ENCODE measurements around the gene ATP11A.

ATP11A gene

DNA sequence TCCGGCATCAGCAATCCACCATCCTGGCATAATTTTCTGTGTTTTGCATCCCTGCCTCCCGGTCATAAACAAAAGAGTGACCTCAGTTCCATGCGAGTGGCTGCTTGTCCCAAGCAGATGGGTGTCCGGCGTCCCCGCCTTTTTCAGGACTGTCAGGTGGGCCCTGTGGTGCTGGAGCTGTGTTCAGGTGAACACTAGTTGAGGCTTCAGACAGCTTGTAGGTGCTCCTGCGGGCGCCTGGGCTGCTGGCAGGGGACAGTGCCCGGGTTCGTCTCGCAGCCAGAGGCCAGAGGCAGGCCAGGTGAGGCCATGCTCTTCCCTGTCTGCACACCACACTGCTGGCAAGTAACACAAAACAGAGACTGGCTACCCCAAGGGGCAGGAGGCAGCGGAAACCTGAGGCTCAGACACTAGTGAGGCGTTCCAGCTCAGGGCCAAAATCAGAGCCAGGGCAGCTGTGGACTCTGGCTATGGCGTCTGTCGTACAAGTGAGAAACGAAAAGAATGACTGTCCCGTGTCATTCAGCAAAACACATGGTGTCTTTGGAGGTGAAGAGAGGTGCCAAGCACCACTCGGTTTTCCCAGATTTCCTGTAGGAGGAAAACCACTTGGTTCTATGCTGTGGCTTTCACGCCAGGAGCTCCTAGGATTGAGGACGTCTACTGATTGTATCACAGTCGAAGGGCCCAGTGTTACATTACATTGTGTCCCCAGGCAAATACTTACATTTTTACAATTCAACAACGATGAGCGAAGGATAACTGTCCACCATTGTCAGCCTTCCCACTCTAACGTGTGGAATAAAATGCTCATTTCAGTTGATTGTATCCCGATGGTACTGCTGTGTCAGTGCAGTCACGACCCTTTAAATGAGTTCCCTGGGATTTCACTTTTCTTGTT lies 104.0 kb downstream of the ATP11A start:
- Histone ChIP-seq H2AFZ (no peak overlapping the region), H3K4me1 (no peaks in the 10 kb centered on the region), H3K36me3 (ENCODE audit: control insufficient read depth, insufficient read depth, low read length) (no peaks in the 10 kb centered on the region), H3K27me3 (ENCODE audit: control insufficient read depth, insufficient read depth, low read length) (no peaks in the 10 kb centered on the region), H3K9ac (no peak overlapping the region), H3K4me3 (ENCODE audit: low read depth, low read length) (no peak overlapping the region), H3K4me2 (ENCODE audit: low read length) (no peak overlapping the region), H3K27ac (no peak overlapping the region), H3K9me3 (ENCODE audit: control insufficient read depth, low read length) (no peaks in the 10 kb centered on the region), H3K79me2 (no peaks in the 10 kb centered on the region)
- TF ChIP-seq, protein P1, sequence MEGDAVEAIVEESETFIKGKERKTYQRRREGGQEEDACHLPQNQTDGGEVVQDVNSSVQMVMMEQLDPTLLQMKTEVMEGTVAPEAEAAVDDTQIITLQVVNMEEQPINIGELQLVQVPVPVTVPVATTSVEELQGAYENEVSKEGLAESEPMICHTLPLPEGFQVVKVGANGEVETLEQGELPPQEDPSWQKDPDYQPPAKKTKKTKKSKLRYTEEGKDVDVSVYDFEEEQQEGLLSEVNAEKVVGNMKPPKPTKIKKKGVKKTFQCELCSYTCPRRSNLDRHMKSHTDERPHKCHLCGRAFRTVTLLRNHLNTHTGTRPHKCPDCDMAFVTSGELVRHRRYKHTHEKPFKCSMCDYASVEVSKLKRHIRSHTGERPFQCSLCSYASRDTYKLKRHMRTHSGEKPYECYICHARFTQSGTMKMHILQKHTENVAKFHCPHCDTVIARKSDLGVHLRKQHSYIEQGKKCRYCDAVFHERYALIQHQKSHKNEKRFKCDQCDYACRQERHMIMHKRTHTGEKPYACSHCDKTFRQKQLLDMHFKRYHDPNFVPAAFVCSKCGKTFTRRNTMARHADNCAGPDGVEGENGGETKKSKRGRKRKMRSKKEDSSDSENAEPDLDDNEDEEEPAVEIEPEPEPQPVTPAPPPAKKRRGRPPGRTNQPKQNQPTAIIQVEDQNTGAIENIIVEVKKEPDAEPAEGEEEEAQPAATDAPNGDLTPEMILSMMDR (IDR thresholded peaks at IDR 0.05), result no peak

DNA sequence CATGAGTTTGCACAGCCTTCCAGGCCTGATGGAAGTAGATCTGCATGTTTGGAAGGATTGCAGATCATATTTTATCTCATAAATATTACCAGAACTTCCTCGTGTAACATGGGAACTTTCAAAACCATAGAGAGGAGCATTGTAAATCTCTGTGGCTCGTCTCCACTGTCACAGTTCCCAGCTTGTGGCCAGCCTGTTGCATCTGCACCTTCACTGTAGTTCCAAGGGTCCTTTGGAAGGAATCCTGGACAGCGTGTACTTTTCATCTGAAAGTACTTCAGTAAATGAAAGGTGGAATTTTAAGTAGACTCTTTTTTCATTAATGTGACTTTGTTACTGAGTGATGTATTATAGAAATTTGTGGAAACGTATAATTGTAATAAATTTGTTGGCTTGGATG lies 105.4 kb downstream of the ATP11A start:
- H3K36me3 ChIP-seq (ENCODE audit: control insufficient read depth, insufficient read depth, low read length), result no peaks in the 10 kb centered on the region
- no peak overlapping the region for H3K27ac ChIP-seq
- no peaks in the 10 kb centered on the region for H3K4me1 ChIP-seq
- H3K79me2 ChIP-seq, result no peaks in the 10 kb centered on the region
- H3K9ac ChIP-seq, result no peak overlapping the region
- no peak overlapping the region for H2AFZ ChIP-seq
- no peaks in the 10 kb centered on the region for H3K27me3 ChIP-seq (ENCODE audit: control insufficient read depth, insufficient read depth, low read length)
- H3K9me3 ChIP-seq (ENCODE audit: control insufficient read depth, low read length), result no peaks in the 10 kb centered on the region
- TF ChIP-seq, protein P1 (IDR thresholded peaks at IDR 0.05), result no peak
- H3K4me3 ChIP-seq (ENCODE audit: low read depth, low read length), result no peak overlapping the region
- H3K4me2 ChIP-seq (ENCODE audit: low read length), result no peak overlapping the region

DNA sequence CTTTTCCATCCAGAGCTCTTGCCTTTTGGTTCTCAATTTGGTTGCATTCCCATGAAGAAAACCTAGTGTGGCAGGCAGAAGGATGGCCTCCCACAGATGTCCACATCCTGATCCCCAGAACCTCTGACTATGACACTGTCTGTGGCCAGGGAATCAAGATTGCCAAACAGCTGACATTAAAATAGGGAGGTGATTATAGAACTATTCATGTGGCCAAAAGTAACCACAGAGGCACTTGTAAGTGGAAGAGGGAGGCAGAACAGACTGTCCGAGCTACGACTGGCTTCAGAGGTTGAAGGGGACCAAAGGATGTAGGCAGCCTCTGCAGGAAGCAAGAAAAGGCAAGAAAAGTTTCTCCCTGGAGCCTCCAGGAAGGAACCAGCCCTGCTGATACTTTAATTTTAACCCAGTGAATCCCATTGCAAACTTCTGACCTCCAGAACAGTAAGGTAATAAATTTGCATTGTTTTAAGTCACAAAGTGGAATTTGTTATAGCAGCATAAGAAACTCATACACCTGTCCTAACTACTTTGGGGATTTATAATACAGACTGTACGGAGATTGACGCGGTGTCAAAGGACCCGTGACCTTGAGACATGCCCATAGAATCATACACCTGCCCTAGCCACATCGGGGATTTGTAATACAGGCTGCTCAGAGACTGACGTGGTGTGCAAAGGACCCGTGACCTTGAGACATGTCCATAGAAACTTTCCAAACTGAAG lies 106.5 kb downstream of the ATP11A start:
- no peak overlapping the region for H3K4me2 ChIP-seq (ENCODE audit: low read length)
- no peaks in the 10 kb centered on the region for H3K36me3 ChIP-seq (ENCODE audit: control insufficient read depth, insufficient read depth, low read length)
- H3K9ac ChIP-seq, result no peak overlapping the region
- no peak overlapping the region for H2AFZ ChIP-seq
- H3K4me1 ChIP-seq, result no peaks in the 10 kb centered on the region
- no peaks in the 10 kb centered on the region for H3K79me2 ChIP-seq
- no peak overlapping the region for H3K27ac ChIP-seq
- H3K9me3 ChIP-seq (ENCODE audit: control insufficient read depth, low read length), result no peaks in the 10 kb centered on the region
- H3K4me3 ChIP-seq (ENCODE audit: low read depth, low read length), result no peak overlapping the region
- H3K27me3 ChIP-seq (ENCODE audit: control insufficient read depth, insufficient read depth, low read length), result no peaks in the 10 kb centered on the region
- TF ChIP-seq, protein P1 (IDR thresholded peaks at IDR 0.05), result no peak

DNA sequence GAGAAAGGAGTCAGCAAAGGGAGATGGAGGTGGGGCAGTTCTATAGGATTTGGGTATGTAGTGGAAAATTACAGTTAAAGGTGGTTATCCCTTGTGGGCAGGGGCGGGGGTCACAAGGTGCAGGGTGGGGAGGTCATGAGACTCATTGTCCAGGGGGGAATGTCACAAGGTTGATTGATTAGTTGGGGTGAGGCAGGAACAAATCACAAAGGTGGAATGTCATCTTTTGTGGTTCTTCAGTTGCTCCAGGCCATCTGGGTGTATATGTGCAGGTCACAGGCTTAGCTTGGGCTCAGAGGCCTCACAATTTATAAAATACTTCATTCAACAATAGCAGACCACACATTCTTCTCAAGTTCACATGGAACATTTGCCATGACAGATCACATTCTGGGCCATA lies 109.6 kb downstream of the ATP11A start:
- Histone ChIP-seq H3K9ac (no peak overlapping the region), H3K27ac (no peak overlapping the region), H3K4me3 (ENCODE audit: low read depth, low read length) (no peak overlapping the region), H3K79me2 (no peaks in the 10 kb centered on the region), H3K4me2 (ENCODE audit: low read length) (no peak overlapping the region), H3K4me1 (no peaks in the 10 kb centered on the region), H2AFZ (no peak overlapping the region), H3K36me3 (ENCODE audit: control insufficient read depth, insufficient read depth, low read length) (no peaks in the 10 kb centered on the region), H3K9me3 (ENCODE audit: control insufficient read depth, low read length) (no peaks in the 10 kb centered on the region), H3K27me3 (ENCODE audit: control insufficient read depth, insufficient read depth, low read length) (no peaks in the 10 kb centered on the region)
- TF ChIP-seq, protein P1 (IDR thresholded peaks at IDR 0.05), result no peak

All from parathyroid adenoma (tissue), 2 donors.